Stomach smooth muscle (tissue), 2 donors: ENCODE measurements around the gene PSMD3.

Experiments used
- H3K27ac ChIP-seq: one replicate; pipeline ENCODE4 v1.7.0; 2013; ENCODE audit warnings: mild to moderate bottlenecking, low read length, inconsistent platforms
- H3K27me3 ChIP-seq, 2 donors: one replicate each; pipeline ENCODE4 v1.7.0; 2013; ENCODE audit warnings: low read length in 2 of 2; ENCODE audit not compliant: insufficient read depth in 2 of 2, control insufficient read depth in 1 of 2
- H3K36me3 ChIP-seq, 2 donors: one replicate each; pipeline ENCODE4 v1.7.0; 2013; ENCODE audit warnings: low read length in 2 of 2; ENCODE audit not compliant: control insufficient read depth in 2 of 2, insufficient read depth in 2 of 2
- H3K4me1 ChIP-seq: one replicate; pipeline ENCODE4 v1.7.0; 2013; ENCODE audit warnings: low read length; ENCODE audit not compliant: control insufficient read depth, insufficient read depth
- H3K4me3 ChIP-seq, 2 donors: one replicate each; pipeline ENCODE4 v1.7.0; 2013; ENCODE audit warnings: low read length in 2 of 2
- H3K9ac ChIP-seq, 2 donors: one replicate each; pipeline ENCODE4 v1.7.0; 2013; ENCODE audit warnings: low read length in 2 of 2, mild to moderate bottlenecking in 1 of 2
- H3K9me3 ChIP-seq, 2 donors: one replicate each; pipeline ENCODE4 v1.7.0; 2013; ENCODE audit warnings: low read length in 2 of 2; ENCODE audit not compliant: control insufficient read depth in 2 of 2
- donor health status: healthy.
- donor health status: Pancreatic carcinoma.

The PSMD3 gene

GRCh38 chr17:40015005-40015997, 34.7 kb downstream of the PSMD3 start, which contains the start of gene CSF3:
CSF3 (plus strand) TSS chr17:40015440; CDS start chr17:40015475, 35 bp downstream.
- H3K27ac ChIP-seq, result no peak within 1 kb of the TSS

GRCh38 chr17:40015998-40016985, 35.7 kb downstream of the PSMD3 start:
- H3K4me1 ChIP-seq, result peaks cover 37% of the 10 kb centered on the region
- no peaks in the 10 kb centered on the region for H3K9me3 ChIP-seq
- H3K27ac ChIP-seq, result peak overlapping the region; percentile 6
- H3K9ac ChIP-seq, result no peak overlapping the region
- H3K4me3 ChIP-seq, result no peak overlapping the region
- no peaks in the 10 kb centered on the region for H3K27me3 ChIP-seq
- H3K36me3 ChIP-seq, result peaks cover 0 to 7% of the 10 kb centered on the region in 2 donors

More at GRCh38 chr17:40015005-40015997, 34.7 kb downstream of the PSMD3 start, which contains the start of gene CSF3:
- Histone ChIP-seq H3K4me1 (peaks cover 33% of the 10 kb centered on the region), H3K27me3 (no peaks in the 10 kb centered on the region), H3K36me3 (peaks cover 0 to 4% of the 10 kb centered on the region in 2 donors), H3K9me3 (no peaks in the 10 kb centered on the region), H3K9ac (no peak within 1 kb of the TSS), H3K4me3 (no peak within 1 kb of the TSS)

- Histone ChIP-seq H3K27ac (peak overlapping the region; percentile 58), H3K4me3 (peak overlapping the region in 1 of 2 donors; percentile 15), H3K9me3 (no peaks in the 10 kb centered on the region), H3K36me3 (peaks cover 4 to 16% of the 10 kb centered on the region in 2 donors), H3K4me1 (peaks cover 45% of the 10 kb centered on the region), H3K27me3 (no peaks in the 10 kb centered on the region), H3K9ac (peak overlapping the region; percentile 21 to 42)
Observed at GRCh38 chr17:40017422-40018080, 36.9 kb downstream of the PSMD3 start.

- Histone ChIP-seq H3K27me3 (no peaks in the 10 kb centered on the region), H3K4me1 (peaks cover 45% of the 10 kb centered on the region), H3K9ac (peak overlapping the region in 1 of 2 donors; percentile 21), H3K4me3 (peak overlapping the region in 1 of 2 donors; percentile 35), H3K9me3 (no peaks in the 10 kb centered on the region), H3K36me3 (peaks cover 8 to 21% of the 10 kb centered on the region in 2 donors), H3K27ac (peak overlapping the region; percentile 58)
Observed at GRCh38 chr17:40018211-40019121, 37.9 kb downstream of the PSMD3 start.

GRCh38 chr17:40019140-40019991, 38.8 kb downstream of the PSMD3 start:
- H3K4me3 ChIP-seq, result no peak overlapping the region
- no peak overlapping the region for H3K9ac ChIP-seq
- peaks cover 8 to 21% of the 10 kb centered on the region in 2 donors for H3K36me3 ChIP-seq
- H3K4me1 ChIP-seq, result peaks cover 42% of the 10 kb centered on the region
- H3K27ac ChIP-seq, result peak overlapping the region; percentile 58
- H3K9me3 ChIP-seq, result no peaks in the 10 kb centered on the region
- no peaks in the 10 kb centered on the region for H3K27me3 ChIP-seq

- no peaks in the 10 kb centered on the region for H3K27me3 ChIP-seq
- peaks cover 39% of the 10 kb centered on the region for H3K4me1 ChIP-seq
- H3K9ac ChIP-seq, result no peak overlapping the region
- H3K27ac ChIP-seq, result no peak overlapping the region
- H3K9me3 ChIP-seq, result no peaks in the 10 kb centered on the region
- peaks cover 12 to 25% of the 10 kb centered on the region in 2 donors for H3K36me3 ChIP-seq
- no peak overlapping the region for H3K4me3 ChIP-seq
Observed at GRCh38 chr17:40020146-40020545, 39.5 kb downstream of the PSMD3 start.

GRCh38 chr17:40021451-40021971, 40.9 kb downstream of the PSMD3 start:
- Histone ChIP-seq H3K4me1 (peaks cover 41% of the 10 kb centered on the region), H3K9ac (peak overlapping the region; percentile 18 to 47), H3K27ac (peak overlapping the region; percentile 37), H3K4me3 (no peak overlapping the region), H3K36me3 (peaks cover 25 to 34% of the 10 kb centered on the region in 2 donors), H3K9me3 (no peaks in the 10 kb centered on the region), H3K27me3 (no peaks in the 10 kb centered on the region)

GRCh38 chr17:40022497-40022896, 41.9 kb downstream of the PSMD3 start:
- peaks cover 27 to 34% of the 10 kb centered on the region in 2 donors for H3K36me3 ChIP-seq
- H3K4me1 ChIP-seq, result peaks cover 50% of the 10 kb centered on the region

More at GRCh38 chr17:40022497-40022896, 41.9 kb downstream of the PSMD3 start:
- Histone ChIP-seq H3K4me3 (no peak overlapping the region), H3K27me3 (no peaks in the 10 kb centered on the region), H3K27ac (no peak overlapping the region), H3K9me3 (no peaks in the 10 kb centered on the region), H3K9ac (no peak overlapping the region)
